ENCODE data around the gene PPARG. TPM values are rescaled to one million over a fixed set of nuclear protein-coding genes. Genes with fewer than 3 reads are reported as not detected.

PPARG gene
- total and polyA plus RNA-seq, 2 of the 8 experiments (the other 6 are each of a cell fraction or from before 2014, with no cell fraction given) = 0.06 TPM; not detected in 1

- WGBS, 2 experiments (ENCODE audit: extremely low coverage in 1 of 2, insufficient coverage in 1 of 2, insufficient read length in 1 of 2, insufficient replicate concordance in 2 of 2, low coverage in 1 of 2, low lambda C conversion rate in 2 of 2, missing lambda C conversion rate in 1 of 2) = 85% methylated on average over 3 of the region's 3 CpGs; no CpG with 5 or more reads in 1 of the 2 experiments
- H3K27me3 ChIP-seq (replicated peaks in 1 of 4; ENCODE audit: control insufficient read depth in 3 of 4, extremely low read depth in 1 of 4, insufficient read depth in 3 of 4, low read length in 3 of 4) = no peaks in the 10 kb centered on the region
- H4K20me1 ChIP-seq (replicated peaks in 1 of 2; ENCODE audit: control insufficient read depth in 1 of 2, insufficient read depth in 2 of 2, low read length in 2 of 2) = no peaks in the 10 kb centered on the region
- no peak overlapping the region for H4K5ac ChIP-seq (ENCODE audit: insufficient read length, low read depth, low read length)
- H3K4ac ChIP-seq (replicated peaks; ENCODE audit: insufficient read length, low read depth, low read length) = no peak overlapping the region
- no peak overlapping the region for H2AFZ ChIP-seq (ENCODE audit: low read length)
- no peak overlapping the region for H3K14ac ChIP-seq (ENCODE audit: insufficient read length)
- no peak overlapping the region for H3K9ac ChIP-seq (replicated peaks in 1 of 4; ENCODE audit: extremely low read depth in 1 of 4, low read depth in 3 of 4, low read length in 3 of 4)
- H3K56ac ChIP-seq (replicated peaks; ENCODE audit: insufficient read length, low read depth, low read length) = no peak overlapping the region
- H4K91ac ChIP-seq (replicated peaks; ENCODE audit: insufficient read length, low read length) = no peak overlapping the region
- no peaks in the 10 kb centered on the region for H3K4me1 ChIP-seq (replicated peaks in 1 of 4; ENCODE audit: control insufficient read depth in 3 of 4, insufficient read depth in 4 of 4, low read length in 3 of 4)
- H2BK20ac ChIP-seq (ENCODE audit: low read length) = no peak overlapping the region
- POLR2A ChIA-PET (ENCODE audit: partially characterized antibody) = no interaction called here
- H3K79me2 ChIP-seq (ENCODE audit: control insufficient read depth in 1 of 2, insufficient read depth in 2 of 2, low read length in 2 of 2) = no peaks in the 10 kb centered on the region
- FAIRE-seq (no peak), DNase-seq (ENCODE audit: low read depth in 1 of 2, low spot score in 2 of 2) (no peak)
- TF ChIP-seq TBP (IDR thresholded peaks at IDR 0.05; ENCODE audit: low read depth, low read length) = no peak
- no peak for TF ChIP-seq MAFK (IDR thresholded peaks at IDR 0.05; ENCODE audit: low read depth, low read length)
- TF ChIP-seq SRF (IDR thresholded peaks at IDR 0.05; ENCODE audit: low read depth, low read length) = no peak
- TF ChIP-seq EZH2 (IDR thresholded peaks at IDR 0.05; ENCODE audit: low read depth, low read length, severe bottlenecking) = no peak
- TF ChIP-seq SUZ12 (IDR thresholded peaks at IDR 0.05; ENCODE audit: low read length) = no peak
- H3K4me3 ChIP-seq (ENCODE audit: extremely low read depth in 1 of 4, insufficient read depth in 2 of 4, low read depth in 3 of 4, low read length in 4 of 4) = no peak overlapping the region
- H2BK15ac ChIP-seq (ENCODE audit: low read length) = no peak overlapping the region
- H3K79me1 ChIP-seq (ENCODE audit: low read depth, low read length) = no peaks in the 10 kb centered on the region
- no peak overlapping the region for H2BK12ac ChIP-seq (ENCODE audit: low read depth, low read length)
- H3K27ac ChIP-seq (ENCODE audit: low read depth, low read length) = no peak overlapping the region
- no peak overlapping the region for H3K23ac ChIP-seq (ENCODE audit: insufficient read length)
- no peak overlapping the region for H2BK5ac ChIP-seq (ENCODE audit: low read depth, low read length)
- no peak overlapping the region for H3K4me2 ChIP-seq (ENCODE audit: insufficient read depth in 1 of 2, low read depth in 2 of 2, low read length in 2 of 2)
- CTCF ChIA-PET (ENCODE audit: partially characterized antibody) = no interaction called here
- H3K36me3 ChIP-seq (ENCODE audit: control insufficient read depth in 2 of 4, insufficient read depth in 4 of 4, low read length in 3 of 4) = no peaks in the 10 kb centered on the region
- no peak overlapping the region for H2BK120ac ChIP-seq (replicated peaks; ENCODE audit: low read depth, low read length)
- no peaks in the 10 kb centered on the region for H3K9me3 ChIP-seq (ENCODE audit: insufficient read depth in 2 of 2, low read depth in 1 of 2, low read length in 1 of 2)
- no peak overlapping the region for H2AK5ac ChIP-seq (ENCODE audit: low read depth, low read length)
- H3K18ac ChIP-seq (ENCODE audit: extremely low read depth, low read length) = no peak overlapping the region
- no peaks in the 10 kb centered on the region for H3K23me2 ChIP-seq (ENCODE audit: low read depth, low read length)
- H4K8ac ChIP-seq (ENCODE audit: extremely low read depth, insufficient read depth, low read length) = no peak overlapping the region
Observed at GRCh38 chr3:12335421-12335820, 46.6 kb downstream of the PPARG start.
